Ovary (tissue), 9 donors: ENCODE data around the gene SFMBT2. TPM values are rescaled to one million over a fixed set of nuclear protein-coding genes. Genes with fewer than 3 reads are reported as not detected.

Experiments used
- DNase-seq, 5 donors: peaks; one replicate each; pipeline ENCODE4 v3.0.0-alpha.2; 2019 to 2020
- H3K27ac ChIP-seq, 2 donors: fragments of 200-600 bp; one replicate each; pipeline versions ENCODE4 v1.5.1 to v1.8.0; 2019 to 2022
- H3K27me3 ChIP-seq: fragments of 200-600 bp; one replicate; pipeline ENCODE4 v1.8.0; 2022
- H3K36me3 ChIP-seq: fragments of 200-600 bp; sonication (generic); one replicate; pipeline ENCODE4 v1.5.1; 2019
- H3K4me1 ChIP-seq: one replicate; pipeline ENCODE4 v1.8.1; 2013; ENCODE audit warnings: mild to moderate bottlenecking, moderate library complexity; ENCODE audit not compliant: insufficient read depth
- H3K4me3 ChIP-seq: fragments of 200-600 bp; sonication (generic); one replicate; pipeline ENCODE4 v1.5.1; 2017
- H3K9me3 ChIP-seq, 2 donors: fragments of 200-600 bp in 1 of 2; sonication (generic) in 1 of 2; one replicate each; pipeline versions ENCODE4 v1.5.1 to v1.8.1; 2013 to 2019; ENCODE audit warnings: mild to moderate bottlenecking in 1 of 2, moderate library complexity in 1 of 2
- CTCF ChIP-seq, 3 donors: fragments of 450-650 bp in 2 of 3; fragments of 200-600 bp in 1 of 3; IDR thresholded peaks; one replicate each; pipeline versions ENCODE4 v1.5.1 to v1.8.0; 2016 to 2022; ENCODE audit warnings: antibody characterized with exemption in 3 of 3, mild to moderate bottlenecking in 1 of 3
- EP300 ChIP-seq: sonication (generic); formaldehyde crosslinking; IDR thresholded peaks from one replicate; pipeline ENCODE4 v1.6.1; 2017; ENCODE audit warnings: antibody characterized with exemption
- POLR2A ChIP-seq: fragments of 450-650 bp; IDR thresholded peaks from one replicate; pipeline ENCODE4 v1.6.1; 2017; ENCODE audit warnings: antibody characterized with exemption, mild to moderate bottlenecking, moderate library complexity
- WGBS, 3 donors: extraction: QIAGEN DNeasy Blood & Tissue Kit in 1 of 3; methylation state at CpG; one replicate each; pipeline versions ENCODE4 v1.1.5 to v1.1.7; 2013 to 2017; 5-methylcytosine and 5-hydroxymethylcytosine counted together
- intact Hi-C, 4 donors: fragments of 100-400 bp; cut with DNase I; formaldehyde crosslinking; loops; one replicate each; pipeline versions ENCODE4 v1.11.0 to v1.15.1; 2022 to 2023
- polyA plus RNA-seq, 2 donors: library from polyadenylated mRNA; stranded (reverse); fragments of 200-250 nt in 1 of 2; fragments of 350-450 nt in 1 of 2; fragmentation: Illumina TruSeq in 1 of 2; extraction: RNeasy Lipid Tissue Mini Kit (QIAGEN cat#74804) in 1 of 2; gene quantifications; one replicate each; pipeline ENCODE4 v1.2.3, GENCODE V29; 2013 to 2014
- total RNA-seq, 7 donors: library from RNA; depleted of rRNA in 2 of 7; stranded (reverse); fragments of >200 nt in 2 of 7; fragmentation: NEBNext Ultra II Directional in 3 of 7; extraction: Animal tissue kit (Norgen Biotek cat#: 25700) in 3 of 7; gene quantifications; one replicate each; pipeline versions ENCODE4 v1.1.0 to v1.2.4, GENCODE V29; 2016 to 2023
- donor health status: DM: no; HTN: no; CAD: no; lungs with moderate emphysema.
- donor health status: DM: no; HTN: no; CAD: no.
- donor health status: Bipolar disorder and iron deficiency.
- donor health status: DM: yes; HTN: yes; CAD: no.
- donor health status: DM: no; HTN: no; CAD: no.
- donor health status: DM: yes; HTN: yes; CAD: no.

The SFMBT2 gene
- total and polyA plus RNA-seq, 9 donors, result 5.0 to 28.1 (median 17.8) TPM

GRCh38 chr10:7406712-7407333 is 4.0 kb downstream of the SFMBT2 start:
- peak overlapping the region; percentile 83 to 90 for H3K27ac ChIP-seq
- H3K36me3 ChIP-seq, result no peaks in the 10 kb centered on the region
- peaks cover 13% of the 10 kb centered on the region for H3K4me1 ChIP-seq
- H3K9me3 ChIP-seq, result no peaks in the 10 kb centered on the region
- intact Hi-C loops, result loop anchor here (5.0 to 10.0 kb wide), 4 partner anchors 72 to 492 kb away; no protein-coding TSS in a partner anchor
- WGBS, 3 donors, result 46 to 56% (median 47%) methylated on average over 14 of the region's 14 CpGs
- no peak for TF ChIP-seq CTCF (IDR thresholded peaks at IDR 0.05)
- no peak for TF ChIP-seq POLR2A
- TF ChIP-seq EP300, result no peak
- no peaks in the 10 kb centered on the region for H3K27me3 ChIP-seq
- peak; percentile 55 to 76 (median 59) for DNase-seq
- peak overlapping the region; percentile 57 for H3K4me3 ChIP-seq

DNA sequence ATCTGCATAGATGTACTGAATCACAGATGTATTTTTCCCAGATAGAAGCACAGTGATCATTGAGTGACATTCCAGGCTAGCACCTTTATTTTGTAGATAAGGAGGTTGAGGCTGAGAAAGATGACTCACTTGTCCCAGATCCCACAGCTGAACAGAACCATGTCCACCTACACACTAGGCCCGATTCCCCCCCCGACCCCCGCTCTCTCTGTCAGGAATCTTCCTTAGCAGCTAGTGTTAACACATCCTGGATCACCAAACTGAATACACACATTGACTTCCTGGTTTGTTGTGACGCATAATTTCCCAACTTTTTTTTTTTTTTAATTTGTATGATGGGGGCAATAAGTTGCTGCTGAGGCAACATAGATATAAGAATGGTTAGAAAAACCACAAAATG is 5.2 kb downstream of the SFMBT2 start:
- Histone ChIP-seq H3K4me3 (no peak overlapping the region), H3K9me3 (no peaks in the 10 kb centered on the region), H3K27ac (no peak overlapping the region), H3K36me3 (no peaks in the 10 kb centered on the region), H3K4me1 (peaks cover 13% of the 10 kb centered on the region), H3K27me3 (no peaks in the 10 kb centered on the region)
- WGBS, 3 donors, result 37 to 41% (median 38%) methylated on average over 4 of the region's 4 CpGs
- TF ChIP-seq POLR2A (no peak), CTCF (IDR thresholded peaks at IDR 0.05) (no peak), EP300 (no peak)
- intact Hi-C loops, result loop anchor here (5.0 to 10.0 kb wide), 4 partner anchors 71 to 491 kb away; no protein-coding TSS in a partner anchor
- DNase-seq, result no peak

GRCh38 chr10:7403620-7404019 is 7.2 kb downstream of the SFMBT2 start:
- Histone ChIP-seq H3K27me3 (no peaks in the 10 kb centered on the region), H3K4me1 (peaks cover 13% of the 10 kb centered on the region), H3K9me3 (no peaks in the 10 kb centered on the region), H3K27ac (no peak overlapping the region), H3K36me3 (no peaks in the 10 kb centered on the region), H3K4me3 (no peak overlapping the region)
- intact Hi-C loops, result loop anchor here (10.0 kb wide), 3 partner anchors 69 to 489 kb away; no protein-coding TSS in a partner anchor
- 64 to 79% (median 64%) methylated on average over 1 of the region's 1 CpG for WGBS, 3 donors
- no peak for DNase-seq
- TF ChIP-seq POLR2A (no peak), EP300 (no peak), CTCF (IDR thresholded peaks at IDR 0.05) (no peak)

DNA sequence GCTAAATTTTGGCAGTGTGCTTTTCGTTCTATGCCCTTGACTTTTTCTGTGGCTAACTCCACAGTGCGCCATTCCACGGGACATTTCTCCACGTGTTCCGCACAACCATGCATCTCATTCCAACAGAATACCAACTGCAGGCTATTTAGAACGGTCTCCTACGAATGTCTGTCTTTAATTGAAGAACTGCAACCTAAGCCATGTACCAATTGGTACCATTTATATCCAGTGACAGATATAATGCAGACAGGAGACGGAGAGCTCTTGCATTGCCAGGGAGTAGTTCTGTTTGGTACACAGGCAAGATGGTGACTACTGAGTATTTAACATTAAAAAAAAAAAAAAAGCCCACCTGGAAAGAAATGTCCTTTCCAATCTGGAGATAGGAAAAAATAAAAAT is 9.1 kb downstream of the SFMBT2 start:
- Histone ChIP-seq H3K4me3 (no peak overlapping the region), H3K36me3 (no peaks in the 10 kb centered on the region), H3K27ac (no peak overlapping the region), H3K4me1 (peaks cover 14% of the 10 kb centered on the region), H3K27me3 (no peaks in the 10 kb centered on the region), H3K9me3 (no peaks in the 10 kb centered on the region)
- DNase-seq, result no peak
- TF ChIP-seq CTCF (IDR thresholded peaks at IDR 0.05) (no peak), POLR2A (no peak), EP300 (no peak)
- 90 to 95% (median 91%) methylated on average over 8 of the region's 8 CpGs for WGBS, 3 donors
- intact Hi-C loops, result loop anchor here (10.0 kb wide), 3 partner anchors 67 to 487 kb away; no protein-coding TSS in a partner anchor
